CD4-positive, alpha-beta T cell (primary cell): ENCODE data around the gene SLC4A7. TPM values are rescaled to one million over a fixed set of nuclear protein-coding genes. Genes with fewer than 3 reads are reported as not detected.

Experiments
- ATAC-seq: fragments of 200-7000 bp; cut with Tn5 transposase; one replicate; pipeline ENCODE4 v1.10.0; 2022; ENCODE audit warnings: mild to moderate bottlenecking; ENCODE audit not compliant: poor library complexity
- CTCF ChIA-PET: fragments of 350-600 bp; sonication (Branson Sonifier 250); formaldehyde crosslinking; loops from one replicate; lab custom pipeline; 2021; ENCODE audit warnings: antibody characterized with exemption, inconsistent platforms; lab: Charles Lee
- POLR2A ChIA-PET: fragments of 350-600 bp; sonication (Branson Sonifier 250); formaldehyde crosslinking; loops from one replicate; lab custom pipeline; 2021; ENCODE audit warnings: antibody characterized with exemption, inconsistent platforms; lab: Charles Lee
- DNase-seq, 14 experiments: peaks; one replicate each; pipeline ENCODE4 v3.0.0-alpha.2; 2013 to 2020; ENCODE audit warnings: mixed read lengths in 2 of 14
- H3K27ac ChIP-seq, 2 donors: one replicate each; pipeline versions ENCODE4 v1.5.1 to v1.7.0; 2013; ENCODE audit warnings: low read length in 2 of 2, low read depth in 1 of 2, mild to moderate bottlenecking in 1 of 2
- H3K27me3 ChIP-seq, 2 experiments: 1 replicate in 1 of 2; 2 replicates in 1 of 2; pipeline versions ENCODE4 v1.6.1 to v1.7.0; 2013; ENCODE audit warnings: low read length in 2 of 2, control low read depth in 1 of 2, mild to moderate bottlenecking in 1 of 2, moderate library complexity in 1 of 2; ENCODE audit not compliant: insufficient read depth in 2 of 2, control insufficient read depth in 1 of 2
- H3K36me3 ChIP-seq: one replicate; pipeline ENCODE4 v1.6.1; 2013; ENCODE audit warnings: low read length, control low read depth; ENCODE audit not compliant: insufficient read depth
- H3K4me1 ChIP-seq: one replicate; pipeline ENCODE4 v1.6.1; 2013; ENCODE audit warnings: low read length, control low read depth; ENCODE audit not compliant: insufficient read depth
- H3K4me3 ChIP-seq: one replicate; pipeline ENCODE4 v1.5.1; 2013; ENCODE audit warnings: mild to moderate bottlenecking, low read length, moderate library complexity
- H3K9me3 ChIP-seq, 2 experiments: 1 replicate in 1 of 2; 2 replicates in 1 of 2; pipeline versions ENCODE4 v1.6.1 to v1.7.0; 2013; ENCODE audit warnings: low read length in 2 of 2, mild to moderate bottlenecking in 2 of 2, control low read depth in 1 of 2, moderate library complexity in 1 of 2; ENCODE audit not compliant: control insufficient read depth in 1 of 2, insufficient read depth in 1 of 2
- H3K27ac Mint-ChIP-seq: one replicate; pipeline ENCODE4 v1.8.0; 2020; ENCODE audit warnings: mixed read lengths
- H3K27me3 Mint-ChIP-seq: one replicate; pipeline ENCODE4 v1.8.0; 2021; ENCODE audit warnings: mixed read lengths
- H3K36me3 Mint-ChIP-seq: one replicate; pipeline ENCODE4 v1.8.0; 2021; ENCODE audit warnings: low read depth, mixed read lengths
- H3K4me1 Mint-ChIP-seq: one replicate; pipeline ENCODE4 v1.8.0; 2021; ENCODE audit warnings: low read depth, mixed read lengths
- H3K4me3 Mint-ChIP-seq: one replicate; pipeline ENCODE4 v1.8.0; 2020; ENCODE audit warnings: mild to moderate bottlenecking, mixed read lengths
- H3K9me3 Mint-ChIP-seq: one replicate; pipeline ENCODE4 v1.8.0; 2020; ENCODE audit warnings: mixed read lengths
- CTCF ChIP-seq: fragments of 200-600 bp; IDR thresholded peaks from one replicate; pipeline ENCODE4 v1.8.0; 2022; ENCODE audit warnings: antibody characterized with exemption, mild to moderate bottlenecking
- intact Hi-C, 2 experiments: fragments of 100-400 bp; cut with DNase I in 1 of 2; cut with micrococcal nuclease in 1 of 2; formaldehyde crosslinking; loops; one replicate each; pipeline versions ENCODE4 v1.15.1 to v1.9.0; 2023 to 2025; cut with DNase I, micrococcal nuclease
- total RNA-seq, 174 experiments: library from RNA in 2 of 174; stranded (reverse) in 2 of 174; gene quantifications; one replicate each; pipeline ENCODE4 v1.2.3 and lab custom pipeline; 2021 to 2026

SLC4A7 gene
- total RNA-seq, 2 experiments from 2014 or later: 37.0 to 38.3 TPM

- no peaks in the 10 kb centered on the region for H3K27me3 ChIP-seq
- DNase-seq (no peak), ATAC-seq (no peak)
- no peak overlapping the region for H3K27ac ChIP-seq
- peaks cover 63% of the 10 kb centered on the region for H3K36me3 ChIP-seq
- H3K4me3 Mint-ChIP-seq: no peak overlapping the region
- peak overlapping the region; percentile 32 for H3K27ac Mint-ChIP-seq
- H3K36me3 Mint-ChIP-seq: peaks cover 79% of the 10 kb centered on the region
- no peaks in the 10 kb centered on the region for H3K4me1 ChIP-seq
- no peaks in the 10 kb centered on the region for H3K9me3 Mint-ChIP-seq
- H3K4me1 Mint-ChIP-seq: no peaks in the 10 kb centered on the region
- H3K9me3 ChIP-seq: no peaks in the 10 kb centered on the region
- H3K4me3 ChIP-seq: no peak overlapping the region
- ChIA-PET POLR2A (no interaction called here), CTCF (no interaction called here)
- TF ChIP-seq CTCF: no peak
- intact Hi-C loops: no loop called here
- no peaks in the 10 kb centered on the region for H3K27me3 Mint-ChIP-seq
Observed at GRCh38 chr3:27391796-27392195, 92.4 kb downstream of the SLC4A7 start.

DNA sequence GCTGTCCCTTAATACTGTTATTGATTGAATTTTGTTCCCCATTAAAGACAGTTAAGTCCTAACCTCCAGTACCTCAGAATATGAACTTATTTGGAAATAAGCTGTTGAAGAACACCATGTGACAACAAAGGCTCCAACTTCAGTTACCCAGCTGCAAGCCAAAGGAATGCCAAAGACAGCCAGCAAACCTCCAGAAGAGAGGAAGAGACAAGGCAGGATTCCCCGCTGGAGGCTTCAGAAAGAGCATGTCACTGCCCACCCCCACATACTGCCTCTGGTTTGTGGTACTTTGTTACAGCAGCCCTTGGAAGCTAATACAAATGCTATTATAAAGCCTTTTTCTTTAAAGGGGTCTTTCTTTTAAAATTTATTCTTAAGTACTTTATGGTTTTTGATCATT, 96.6 kb downstream of the SLC4A7 start:
- intact Hi-C loops: no loop called here
- POLR2A ChIA-PET: no interaction called here
- Mint-ChIP-seq H3K36me3 (peaks cover 80% of the 10 kb centered on the region), H3K9me3 (no peaks in the 10 kb centered on the region), H3K27ac (peak overlapping the region; percentile 24), H3K4me3 (no peak overlapping the region), H3K4me1 (no peaks in the 10 kb centered on the region), H3K27me3 (no peaks in the 10 kb centered on the region)
- H3K27me3 ChIP-seq: no peaks in the 10 kb centered on the region
- no peak overlapping the region for H3K4me3 ChIP-seq
- H3K4me1 ChIP-seq: no peaks in the 10 kb centered on the region
- ATAC-seq: no peak
- TF ChIP-seq CTCF: no peak
- no peak overlapping the region for H3K27ac ChIP-seq
- no peak for DNase-seq
- H3K36me3 ChIP-seq: peaks cover 66% of the 10 kb centered on the region
- no peaks in the 10 kb centered on the region for H3K9me3 ChIP-seq
- CTCF ChIA-PET: interaction anchor here (1.2 kb wide), 1 partner anchor 80 kb away, joined by 3 read pairs; no protein-coding TSS in a partner anchor

DNA sequence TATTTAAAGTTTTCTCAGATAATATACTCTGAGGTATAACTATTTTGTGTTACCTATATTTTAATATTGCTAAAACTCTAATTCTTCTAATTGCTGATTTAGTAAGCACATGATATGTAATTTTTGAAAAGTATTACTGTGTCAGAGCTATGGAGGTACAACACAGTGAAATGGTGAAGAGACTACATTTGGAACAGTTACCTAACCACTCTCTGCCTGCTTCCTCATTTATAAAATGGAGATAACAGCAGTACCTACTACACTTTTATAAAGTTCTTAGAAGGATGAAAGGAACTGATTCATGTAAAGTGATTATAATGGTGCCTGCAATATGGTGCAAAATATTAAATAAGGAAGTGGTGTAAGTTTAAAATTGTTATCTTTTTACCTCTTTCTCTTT, 98.7 kb downstream of the SLC4A7 start:
- no peak overlapping the region for H3K4me3 Mint-ChIP-seq
- peaks cover 74% of the 10 kb centered on the region for H3K36me3 Mint-ChIP-seq
- ChIA-PET POLR2A (no interaction called here), CTCF (no interaction called here)
- no peak overlapping the region for H3K4me3 ChIP-seq
- no peaks in the 10 kb centered on the region for H3K27me3 ChIP-seq
- peaks cover 65% of the 10 kb centered on the region for H3K36me3 ChIP-seq
- H3K4me1 ChIP-seq: no peaks in the 10 kb centered on the region
- H3K27me3 Mint-ChIP-seq: no peaks in the 10 kb centered on the region
- H3K9me3 Mint-ChIP-seq: no peaks in the 10 kb centered on the region
- H3K9me3 ChIP-seq: no peaks in the 10 kb centered on the region
- H3K27ac ChIP-seq: no peak overlapping the region
- H3K27ac Mint-ChIP-seq: no peak overlapping the region
- DNase-seq (no peak), ATAC-seq (no peak)
- H3K4me1 Mint-ChIP-seq: no peaks in the 10 kb centered on the region
- intact Hi-C loops: no loop called here
- no peak for TF ChIP-seq CTCF
